ENCODE data around the gene SPOCK1. TPM values are rescaled to one million over a fixed set of nuclear protein-coding genes. Genes with fewer than 3 reads are reported as not detected.

The SPOCK1 gene
- total and polyA plus RNA-seq, 4 donors = 0.48 to 4.5 (median 0.69) TPM

DNA sequence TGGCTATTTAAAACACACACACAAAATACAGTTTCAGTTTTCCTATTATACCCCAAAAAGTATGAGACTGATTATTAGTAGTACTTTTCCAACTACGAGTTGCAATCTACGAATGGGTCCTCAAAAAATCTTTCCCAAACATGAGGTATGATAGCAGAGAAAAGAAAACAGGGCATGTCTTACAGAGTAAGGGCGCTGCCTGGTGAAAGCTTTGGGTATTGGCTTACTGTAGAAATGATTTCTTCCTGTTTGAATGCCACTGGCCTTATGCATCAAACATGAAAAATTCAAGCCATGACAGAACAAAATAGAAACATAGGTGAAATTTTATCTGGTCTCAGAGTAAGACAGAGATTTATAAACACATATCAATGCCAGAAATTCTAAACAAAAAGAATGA lies 448.0 kb downstream of the SPOCK1 start:
- Histone ChIP-seq H3K4me1 (ENCODE audit: control insufficient read depth in 5 of 5, insufficient read depth in 5 of 5, low read length in 5 of 5) (no peaks in the 10 kb centered on the region), H3K36me3 (ENCODE audit: control insufficient read depth in 4 of 4, insufficient read depth in 4 of 4, low read length in 4 of 4) (no peaks in the 10 kb centered on the region), H3K27me3 (ENCODE audit: control insufficient read depth in 3 of 3, insufficient read depth in 3 of 3, low read length in 2 of 3) (no peaks in the 10 kb centered on the region), H3K9ac (ENCODE audit: insufficient read depth in 1 of 2, low read length in 2 of 2) (no peak overlapping the region), H3K27ac (ENCODE audit: low read depth in 1 of 2, low read length in 1 of 2) (no peak overlapping the region), H3K4me3 (no peak overlapping the region), H3K9me3 (ENCODE audit: control insufficient read depth in 4 of 4, insufficient read depth in 3 of 4, low read length in 3 of 4) (no peaks in the 10 kb centered on the region)
- DNase-seq (no peak), ATAC-seq (ENCODE audit: insufficient read depth, low FRiP score) (no peak)
- 77 to 90% methylated on average over 3 of the region's 3 CpGs for WGBS, 2 donors
- TF ChIP-seq, protein P1, sequence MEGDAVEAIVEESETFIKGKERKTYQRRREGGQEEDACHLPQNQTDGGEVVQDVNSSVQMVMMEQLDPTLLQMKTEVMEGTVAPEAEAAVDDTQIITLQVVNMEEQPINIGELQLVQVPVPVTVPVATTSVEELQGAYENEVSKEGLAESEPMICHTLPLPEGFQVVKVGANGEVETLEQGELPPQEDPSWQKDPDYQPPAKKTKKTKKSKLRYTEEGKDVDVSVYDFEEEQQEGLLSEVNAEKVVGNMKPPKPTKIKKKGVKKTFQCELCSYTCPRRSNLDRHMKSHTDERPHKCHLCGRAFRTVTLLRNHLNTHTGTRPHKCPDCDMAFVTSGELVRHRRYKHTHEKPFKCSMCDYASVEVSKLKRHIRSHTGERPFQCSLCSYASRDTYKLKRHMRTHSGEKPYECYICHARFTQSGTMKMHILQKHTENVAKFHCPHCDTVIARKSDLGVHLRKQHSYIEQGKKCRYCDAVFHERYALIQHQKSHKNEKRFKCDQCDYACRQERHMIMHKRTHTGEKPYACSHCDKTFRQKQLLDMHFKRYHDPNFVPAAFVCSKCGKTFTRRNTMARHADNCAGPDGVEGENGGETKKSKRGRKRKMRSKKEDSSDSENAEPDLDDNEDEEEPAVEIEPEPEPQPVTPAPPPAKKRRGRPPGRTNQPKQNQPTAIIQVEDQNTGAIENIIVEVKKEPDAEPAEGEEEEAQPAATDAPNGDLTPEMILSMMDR (IDR thresholded peaks at IDR 0.05; ENCODE audit: control extremely low read depth, extremely low read depth) = no peak

DNA sequence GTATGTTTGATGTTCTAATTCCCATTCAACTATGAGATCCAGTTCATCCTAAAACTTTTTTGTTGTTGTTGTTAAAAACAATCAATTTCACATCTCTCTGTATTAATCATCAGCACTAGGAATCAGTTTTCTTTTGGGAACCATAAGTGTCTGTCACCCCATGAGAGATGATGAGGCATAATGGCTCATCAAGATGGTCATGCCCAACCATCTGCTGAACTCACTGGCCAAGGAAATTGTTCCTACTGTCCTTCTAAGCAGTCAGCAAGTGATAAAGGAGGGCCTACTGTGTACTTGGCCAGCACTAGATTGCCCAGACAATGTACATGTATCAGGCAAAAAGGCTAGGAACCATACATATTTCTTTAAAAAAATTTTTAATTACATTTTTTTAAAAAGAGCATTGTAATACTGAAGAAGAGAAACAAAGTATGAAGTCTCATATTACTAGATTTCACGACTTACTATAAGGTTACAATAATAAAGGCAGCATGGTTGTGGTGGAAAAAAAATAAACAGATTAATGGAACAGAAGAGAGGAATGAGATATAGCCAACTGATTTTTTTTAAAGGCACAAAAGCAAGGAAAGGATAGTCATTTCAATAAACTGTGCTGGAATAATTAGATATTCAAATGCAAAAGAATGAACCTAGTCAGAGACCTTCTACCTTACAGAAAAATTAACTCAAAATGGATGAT lies 458.3 kb downstream of the SPOCK1 start:
- Histone ChIP-seq H3K9me3 (ENCODE audit: control insufficient read depth in 4 of 4, insufficient read depth in 3 of 4, low read length in 3 of 4) (peaks cover 0 to 4% (median 3%) of the 10 kb centered on the region in 4 donors), H3K9ac (ENCODE audit: insufficient read depth in 1 of 2, low read length in 2 of 2) (no peak overlapping the region), H3K4me1 (ENCODE audit: control insufficient read depth in 5 of 5, insufficient read depth in 5 of 5, low read length in 5 of 5) (no peaks in the 10 kb centered on the region), H3K27ac (ENCODE audit: low read depth in 1 of 2, low read length in 1 of 2) (no peak overlapping the region), H3K36me3 (ENCODE audit: control insufficient read depth in 4 of 4, insufficient read depth in 4 of 4, low read length in 4 of 4) (no peaks in the 10 kb centered on the region), H3K4me3 (no peak overlapping the region), H3K27me3 (ENCODE audit: control insufficient read depth in 3 of 3, insufficient read depth in 3 of 3, low read length in 2 of 3) (no peaks in the 10 kb centered on the region)
- TF ChIP-seq, protein P1 (IDR thresholded peaks at IDR 0.05; ENCODE audit: control extremely low read depth, extremely low read depth) = no peak
- WGBS, 2 donors = 62 to 67% methylated on average over 1 of the region's 1 CpG
- ATAC-seq (ENCODE audit: insufficient read depth, low FRiP score) (no peak), DNase-seq (no peak)

DNA sequence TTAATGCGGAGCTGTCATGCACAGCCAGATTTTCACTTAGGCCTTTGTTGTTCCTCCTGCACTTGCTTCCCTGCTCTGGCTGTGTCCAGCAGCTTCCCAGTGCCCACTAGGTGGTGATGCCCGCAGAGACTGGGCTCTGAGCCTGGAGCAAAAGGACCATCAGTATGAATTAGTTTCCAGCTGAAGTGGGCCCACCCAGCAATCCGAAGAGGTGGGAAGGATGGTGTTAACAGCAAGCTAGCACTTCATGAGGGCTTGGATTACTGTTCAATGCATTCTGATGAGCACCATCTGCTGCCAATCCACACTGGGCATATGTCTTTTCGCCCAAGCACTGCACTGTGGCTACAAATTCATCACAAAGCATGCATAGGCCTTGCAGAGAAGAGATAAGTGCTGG lies 459.1 kb downstream of the SPOCK1 start:
- Histone ChIP-seq H3K36me3 (ENCODE audit: control insufficient read depth in 4 of 4, insufficient read depth in 4 of 4, low read length in 4 of 4) (no peaks in the 10 kb centered on the region), H3K9ac (ENCODE audit: insufficient read depth in 1 of 2, low read length in 2 of 2) (no peak overlapping the region), H3K27ac (ENCODE audit: low read depth in 1 of 2, low read length in 1 of 2) (no peak overlapping the region), H3K9me3 (ENCODE audit: control insufficient read depth in 4 of 4, insufficient read depth in 3 of 4, low read length in 3 of 4) (peaks cover 0 to 4% (median 3%) of the 10 kb centered on the region in 4 donors), H3K4me3 (no peak overlapping the region), H3K27me3 (ENCODE audit: control insufficient read depth in 3 of 3, insufficient read depth in 3 of 3, low read length in 2 of 3) (no peaks in the 10 kb centered on the region), H3K4me1 (ENCODE audit: control insufficient read depth in 5 of 5, insufficient read depth in 5 of 5, low read length in 5 of 5) (no peaks in the 10 kb centered on the region)
- TF ChIP-seq, protein P1 (IDR thresholded peaks at IDR 0.05; ENCODE audit: control extremely low read depth, extremely low read depth) = no peak
- ATAC-seq (ENCODE audit: insufficient read depth, low FRiP score) (no peak), DNase-seq (no peak)
- WGBS, 2 donors = 80 to 84% methylated on average over 4 of the region's 4 CpGs

DNA sequence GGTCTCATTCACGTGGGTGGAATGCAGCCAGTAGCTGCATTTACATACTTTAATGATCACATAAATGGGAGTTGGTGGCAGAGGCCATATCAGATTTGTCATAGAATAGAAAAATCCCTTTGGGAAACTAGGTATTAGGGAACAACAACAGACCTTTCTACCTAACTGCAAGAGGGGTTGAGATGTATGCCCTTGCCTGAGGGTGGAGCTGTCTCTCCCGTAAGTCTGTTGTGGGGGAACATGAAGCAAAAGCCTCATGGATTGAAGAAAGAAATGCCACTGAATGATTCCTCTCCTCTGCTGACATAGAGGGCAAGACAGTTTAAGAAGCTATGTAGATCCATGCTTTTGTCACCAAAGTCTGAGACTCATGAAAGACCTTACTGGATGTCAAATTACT lies 461.3 kb downstream of the SPOCK1 start:
- TF ChIP-seq, protein P1 (IDR thresholded peaks at IDR 0.05; ENCODE audit: control extremely low read depth, extremely low read depth) = no peak
- Histone ChIP-seq H3K9me3 (ENCODE audit: control insufficient read depth in 4 of 4, insufficient read depth in 3 of 4, low read length in 3 of 4) (peaks cover 0 to 4% (median 2%) of the 10 kb centered on the region in 4 donors), H3K9ac (ENCODE audit: insufficient read depth in 1 of 2, low read length in 2 of 2) (no peak overlapping the region), H3K27ac (ENCODE audit: low read depth in 1 of 2, low read length in 1 of 2) (no peak overlapping the region), H3K4me1 (ENCODE audit: control insufficient read depth in 5 of 5, insufficient read depth in 5 of 5, low read length in 5 of 5) (no peaks in the 10 kb centered on the region), H3K4me3 (no peak overlapping the region), H3K36me3 (ENCODE audit: control insufficient read depth in 4 of 4, insufficient read depth in 4 of 4, low read length in 4 of 4) (no peaks in the 10 kb centered on the region), H3K27me3 (ENCODE audit: control insufficient read depth in 3 of 3, insufficient read depth in 3 of 3, low read length in 2 of 3) (no peaks in the 10 kb centered on the region)
- ATAC-seq (ENCODE audit: insufficient read depth, low FRiP score) (no peak), DNase-seq (no peak)
- WGBS, 2 donors = 63 to 78% methylated on average over 2 of the region's 2 CpGs
